SIG-M5 treated with dmso at 0.1 percent for 504 hours (cell line): ENCODE data around the gene NUP42.
A peak's percentile ranks its signal among the peaks of the same experiment; 100 is the strongest.
"Not testable (repeated sequence)": the region's sequence is repeated elsewhere in the genome, so short reads cannot be mapped to it uniquely, and the experiment has no call there.

Experiments
- DNase-seq: peaks from one replicate; lab custom pipeline; 2025; ENCODE audit not compliant: unreplicated experiment; lab: John Stamatoyannopoulos, UW

Gene NUP42

DNA sequence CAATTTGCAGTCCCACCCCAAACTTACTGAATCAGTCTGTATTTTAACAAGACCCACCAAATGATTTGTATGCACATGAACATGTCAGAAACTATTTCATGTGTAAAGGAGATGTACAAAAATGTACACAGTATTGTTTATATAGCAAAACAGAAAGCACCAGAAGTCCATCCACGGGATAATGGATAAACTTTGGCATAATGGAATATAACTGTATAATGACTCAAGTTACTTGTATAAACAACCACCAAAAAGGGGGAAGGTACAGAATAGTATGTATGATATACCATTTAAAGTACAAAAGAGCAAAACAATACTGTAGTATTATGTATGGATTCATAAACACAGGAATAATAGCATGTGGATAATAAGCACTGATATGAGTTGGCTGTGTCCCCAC lies 22.4 kb downstream of the NUP42 start:
- DNase-seq, result no peak

DNA sequence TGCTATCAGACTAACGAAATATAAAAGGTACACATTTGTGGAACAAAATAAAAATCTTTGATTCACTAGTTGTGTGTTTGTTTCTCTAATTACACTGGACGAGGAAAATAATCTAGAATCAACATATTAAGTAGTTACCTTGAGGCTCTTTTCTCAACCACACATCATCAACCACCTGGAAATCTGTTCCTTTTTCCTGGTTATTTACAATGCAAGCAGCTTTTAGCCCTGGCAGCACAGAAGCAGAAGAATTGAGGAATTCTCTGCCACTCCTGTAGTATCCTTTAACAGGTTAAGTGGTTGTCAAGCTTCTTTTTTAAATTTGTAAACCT lies 23.7 kb downstream of the NUP42 start:
- no peak for DNase-seq

DNA sequence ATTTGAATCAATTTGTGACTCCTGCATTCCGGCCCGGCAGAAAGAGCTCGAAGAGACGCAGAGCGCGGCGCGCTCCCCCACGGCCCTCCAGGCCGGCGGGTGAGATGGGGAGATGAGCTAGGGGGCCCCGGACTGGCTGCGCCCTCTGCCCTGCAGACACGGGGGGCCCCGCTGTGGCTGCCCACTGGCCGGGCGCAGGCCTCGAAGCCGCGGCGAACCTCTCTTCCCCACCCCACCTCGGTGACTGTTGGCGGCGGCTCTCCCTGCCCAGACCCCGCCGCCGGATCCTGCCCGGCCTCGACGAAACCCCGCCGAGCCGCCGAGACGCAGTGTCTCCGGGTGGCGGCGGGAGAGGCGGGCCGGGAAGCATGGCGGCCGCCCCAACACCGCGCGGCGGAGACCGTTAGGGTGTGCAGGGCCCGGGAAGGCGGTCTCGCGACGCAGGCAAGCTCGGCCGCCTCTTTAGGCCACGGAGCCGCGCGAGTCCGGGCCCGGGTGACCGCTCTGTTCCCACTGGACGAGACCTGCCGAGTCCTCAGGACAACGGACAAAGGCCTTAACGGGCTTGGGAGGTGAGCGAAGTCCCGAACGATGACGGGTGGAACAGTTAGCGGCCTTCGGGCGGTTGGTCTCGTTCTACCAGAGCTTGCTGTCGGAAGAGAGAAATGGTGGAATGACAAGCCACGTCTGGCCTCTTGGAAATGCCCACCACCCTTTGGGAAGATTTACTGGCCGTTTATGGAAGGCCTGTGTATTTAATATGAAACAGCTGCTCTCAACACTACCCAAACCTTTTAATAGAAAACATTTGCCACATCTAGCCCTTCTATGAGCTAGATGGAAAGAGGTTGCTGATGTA lies 24.3 kb downstream of the NUP42 start:
- no peak for DNase-seq

DNA sequence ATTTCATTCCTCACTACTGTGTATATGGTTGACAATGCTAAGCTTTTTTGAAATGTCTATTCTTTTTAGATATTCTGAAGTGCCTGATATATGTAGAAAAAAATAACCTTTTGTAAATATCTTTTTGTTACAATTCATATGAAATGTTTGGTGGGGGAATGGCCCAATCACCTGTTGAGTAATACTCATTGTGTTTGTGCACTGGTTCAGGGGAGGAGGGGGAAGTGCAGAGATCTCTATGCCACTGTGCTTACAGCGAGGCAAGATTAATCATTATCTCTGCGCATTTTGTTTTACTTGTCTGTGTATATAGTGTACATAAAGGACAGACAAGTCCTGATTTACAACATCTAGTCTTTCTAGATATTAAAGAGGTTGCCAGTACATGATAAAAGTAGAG lies 25.2 kb downstream of the NUP42 start:
- DNase-seq, result peak; percentile 39

DNA sequence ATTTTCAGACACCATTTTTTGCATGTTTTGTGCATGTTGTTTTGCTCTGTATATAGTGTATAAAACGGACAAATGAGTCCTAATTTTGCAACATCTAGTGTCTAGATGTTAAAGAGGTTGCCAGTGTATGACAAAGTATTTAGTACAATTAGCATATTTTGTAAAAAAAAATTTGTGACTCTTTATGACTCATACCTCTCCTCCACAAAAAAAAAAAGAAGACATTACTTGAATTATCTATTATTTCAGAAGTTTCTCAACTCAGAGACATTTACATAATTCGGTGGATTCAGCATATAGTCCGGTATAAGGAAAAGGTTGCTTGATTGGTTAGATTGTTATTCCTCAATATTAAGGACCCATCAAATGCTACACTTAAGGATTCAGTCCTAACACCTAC lies 26.0 kb downstream of the NUP42 start:
- no peak for DNase-seq

DNA sequence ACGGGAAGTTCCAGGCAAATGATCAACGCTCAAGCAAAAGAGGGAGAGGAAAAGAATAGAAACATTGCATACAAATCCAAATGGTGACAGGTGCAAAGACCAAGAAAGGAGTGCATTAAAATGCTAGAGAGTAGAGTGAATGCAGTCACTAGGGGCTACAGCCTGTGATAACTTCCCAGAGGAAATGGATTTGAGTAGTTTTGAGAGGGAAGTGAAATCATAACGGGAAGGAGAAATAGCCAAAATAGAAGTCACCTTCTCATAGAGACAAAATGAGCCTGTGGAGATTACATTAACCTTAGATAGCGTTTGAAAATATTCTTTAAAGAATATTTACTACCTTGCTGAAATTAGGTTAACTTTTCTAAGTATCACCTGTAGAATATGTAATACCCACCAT lies 26.5 kb downstream of the NUP42 start:
- peak; percentile 22 for DNase-seq

DNA sequence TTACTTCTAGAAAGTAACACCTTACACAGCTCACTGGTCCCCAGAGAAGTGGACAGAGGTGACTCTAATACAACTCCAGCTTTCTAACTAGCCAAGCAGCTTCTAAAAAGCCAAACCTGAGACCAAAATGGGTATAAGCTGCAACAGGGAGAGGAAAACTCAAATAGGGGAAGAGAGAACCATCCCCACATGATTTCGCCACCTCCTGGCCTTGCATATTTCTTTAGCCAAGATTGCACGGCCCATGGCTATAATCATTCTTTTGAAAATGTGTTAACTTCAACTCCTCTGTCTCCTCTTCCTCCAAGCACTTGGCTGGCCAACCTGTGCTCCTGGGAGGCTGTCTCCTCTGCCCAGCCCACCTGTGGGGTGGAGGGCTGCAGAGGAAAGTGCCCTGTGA lies 28.7 kb downstream of the NUP42 start:
- peak; percentile 48 for DNase-seq

DNA sequence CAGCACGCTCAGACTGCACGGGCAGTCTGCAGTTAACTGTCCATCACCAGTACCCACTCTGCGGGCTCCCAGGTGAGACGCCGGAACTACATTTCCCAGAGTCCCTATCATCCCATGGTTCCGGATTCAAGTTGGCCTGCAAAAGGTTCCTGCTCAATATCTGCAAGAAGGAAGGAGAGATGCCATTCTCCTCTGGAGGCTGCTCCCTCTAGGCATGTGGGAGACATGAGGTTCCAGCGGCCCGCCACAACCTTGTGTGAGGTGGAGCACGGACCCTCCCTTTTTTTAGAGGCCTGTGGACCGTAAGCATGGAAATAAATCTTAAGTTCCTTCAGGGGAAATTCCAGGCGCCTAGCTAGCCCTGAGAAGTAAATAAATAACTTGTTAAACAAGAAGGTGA lies 29.7 kb downstream of the NUP42 start:
- DNase-seq, result no peak

DNA sequence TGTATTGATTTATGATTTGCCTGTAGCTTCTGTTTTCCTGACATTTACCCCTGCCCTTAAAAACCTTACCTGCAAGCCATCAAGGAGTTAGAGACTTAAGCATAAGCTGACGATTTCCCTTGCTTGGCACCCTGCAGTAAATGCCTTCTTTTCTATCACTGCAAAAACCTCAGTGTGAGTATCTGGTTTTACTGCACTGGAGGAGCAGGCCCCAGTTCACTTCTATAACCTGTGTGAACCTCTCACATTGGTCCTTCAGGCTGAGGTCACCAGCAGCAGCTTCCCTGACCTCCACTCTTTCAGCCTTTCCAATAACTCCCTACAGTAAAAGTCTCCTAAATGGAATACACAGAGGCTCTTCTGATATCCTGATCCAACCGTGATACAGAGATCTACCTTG lies 30.5 kb downstream of the NUP42 start:
- DNase-seq, result no peak

DNA sequence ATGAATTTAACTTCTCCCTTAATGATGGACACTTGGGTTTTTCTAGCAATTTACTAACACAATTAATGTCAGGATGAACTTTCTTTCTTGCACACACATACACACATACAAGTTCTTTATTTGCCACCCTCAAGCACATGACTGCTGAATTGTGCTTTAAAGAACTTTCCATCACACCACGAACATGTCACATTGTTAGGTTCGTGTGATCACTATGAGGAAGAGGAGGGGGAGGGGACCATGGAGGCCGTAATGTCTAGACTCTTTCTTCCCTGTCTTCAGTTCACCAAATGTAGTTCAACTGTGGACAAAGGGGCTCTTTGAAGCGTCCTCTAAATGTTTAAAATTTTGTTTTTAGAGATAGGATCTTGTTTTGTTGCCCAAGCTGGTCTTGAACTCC lies 31.0 kb downstream of the NUP42 start:
- DNase-seq, result no peak

DNA sequence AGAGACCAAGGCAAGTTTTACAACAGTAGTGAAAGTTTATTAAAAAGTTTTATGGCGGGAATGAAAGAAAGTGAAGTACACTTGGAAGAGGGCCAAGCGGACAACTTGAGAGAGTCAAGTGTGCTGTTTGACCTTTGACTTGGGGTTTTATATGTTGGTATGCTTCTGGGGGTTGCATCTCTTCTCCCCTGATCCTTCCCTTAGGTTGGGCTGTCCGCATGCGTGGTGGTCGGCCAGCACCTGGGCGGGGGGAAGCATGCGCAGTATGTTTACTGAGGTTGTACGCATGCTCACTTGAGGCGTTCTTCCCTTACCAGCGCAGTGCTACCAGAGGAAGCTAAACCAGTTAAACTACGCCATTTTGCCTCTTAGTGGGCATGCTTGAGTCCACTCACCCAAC lies 31.9 kb downstream of the NUP42 start:
- no peak for DNase-seq

DNA sequence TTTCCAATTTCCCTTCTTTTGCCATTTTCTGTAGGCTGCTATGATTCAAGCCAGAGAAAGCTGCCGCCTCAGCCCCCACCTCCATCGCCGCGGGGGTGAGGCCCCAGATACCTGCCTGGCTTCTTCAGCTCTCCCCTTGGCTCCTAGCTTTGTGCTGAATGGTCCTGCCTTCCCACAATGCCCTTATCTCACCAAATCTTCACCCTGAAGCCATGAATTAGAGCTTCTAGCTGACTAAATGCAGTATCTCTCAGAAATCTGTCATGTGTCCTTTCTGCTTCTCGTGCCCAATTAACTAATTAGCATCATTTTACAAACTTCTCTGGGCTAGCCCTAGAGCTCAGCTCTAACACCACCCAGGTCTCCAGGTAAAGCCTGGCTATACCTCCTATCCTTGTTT lies 32.6 kb downstream of the NUP42 start:
- DNase-seq, result no peak

DNA sequence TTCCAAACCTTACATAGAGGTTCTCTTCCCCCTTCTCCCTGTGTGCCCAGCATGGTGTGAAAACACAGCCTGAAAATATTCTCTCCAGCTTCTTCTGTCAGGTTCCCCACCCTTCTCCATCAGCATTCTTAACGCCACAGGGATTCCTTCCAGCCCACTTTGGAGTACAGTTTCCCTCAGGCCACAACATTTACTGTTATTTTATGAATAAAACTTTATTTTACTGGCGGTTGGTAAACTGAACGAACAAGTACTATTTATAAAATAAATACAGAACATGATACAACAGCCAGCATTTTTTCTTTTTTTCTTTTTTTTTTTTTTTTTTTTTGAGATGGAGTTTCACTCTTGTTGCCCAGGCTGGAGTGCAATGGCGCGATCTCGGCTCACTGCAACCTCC lies 33.1 kb downstream of the NUP42 start:
- DNase-seq, result no peak

DNA sequence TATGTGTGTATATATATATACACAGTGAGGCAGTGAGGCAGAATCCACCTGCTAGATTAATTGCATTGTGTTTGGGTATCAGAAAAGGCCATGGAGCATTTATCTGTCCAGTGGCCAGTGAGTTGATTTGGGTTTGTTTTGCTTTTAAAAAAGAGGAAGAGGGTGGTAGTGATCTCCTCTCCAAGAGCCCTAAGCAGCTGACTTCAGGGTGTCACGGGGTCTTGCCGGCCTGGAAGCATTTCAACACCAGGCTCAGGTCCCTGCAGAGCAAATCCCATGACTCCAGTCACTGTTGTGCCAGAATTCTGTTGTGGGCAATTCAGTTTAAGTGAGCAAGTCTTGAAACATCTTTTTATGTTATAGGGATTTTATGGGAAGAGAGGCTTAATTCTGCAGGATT lies 34.2 kb downstream of the NUP42 start:
- DNase-seq, result peak; percentile 66

DNA sequence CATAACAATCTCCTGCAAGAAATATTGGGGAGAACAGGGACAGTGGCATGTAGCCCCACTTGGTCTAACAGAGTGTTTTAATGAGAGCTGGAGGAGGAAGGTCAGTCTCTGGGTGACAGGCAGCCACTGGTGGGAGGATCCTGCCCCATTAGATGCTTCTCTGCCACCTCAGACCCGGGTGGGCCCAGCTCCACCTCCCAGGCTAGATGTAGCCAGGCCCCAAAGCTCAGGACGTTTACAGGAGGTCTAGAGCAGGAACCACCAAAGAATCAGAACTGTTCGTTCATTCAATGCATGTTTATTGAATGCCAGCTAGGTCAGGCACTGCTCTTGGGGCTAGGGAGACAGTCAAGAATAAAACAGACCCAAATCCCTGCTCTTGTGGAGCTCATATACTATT lies 36.3 kb downstream of the NUP42 start:
- DNase-seq, result no peak

DNA sequence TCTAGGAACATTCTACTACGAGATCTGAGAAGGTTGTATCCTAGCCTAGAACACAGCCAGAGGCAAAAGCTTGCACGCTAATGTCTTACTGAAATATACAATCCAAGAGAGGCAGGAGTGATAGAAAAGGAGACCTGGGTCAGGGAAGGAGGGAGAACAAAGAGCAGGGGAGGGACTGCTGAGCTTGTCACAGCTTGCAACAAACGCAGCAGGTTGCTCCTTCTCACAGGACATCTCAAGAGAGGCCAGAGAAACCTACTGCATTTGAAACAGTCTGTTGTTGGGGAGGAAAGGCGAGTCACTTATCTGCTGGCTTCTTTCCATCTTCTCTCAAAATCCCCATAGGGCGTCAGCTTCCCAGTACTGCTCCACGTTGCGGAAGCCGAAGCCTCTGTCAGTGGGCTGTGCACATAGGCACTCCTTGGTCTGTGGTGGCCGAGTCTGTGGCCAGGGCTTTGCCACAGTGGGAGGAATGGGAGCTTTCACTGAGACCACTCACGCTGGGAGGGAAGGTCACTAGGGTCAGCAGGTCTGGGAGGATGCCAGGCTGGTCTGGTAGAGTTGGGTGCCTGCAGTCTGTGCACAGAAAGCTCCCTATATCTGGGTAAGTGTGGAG lies 39.0 kb downstream of the NUP42 start:
- DNase-seq, result no peak

DNA sequence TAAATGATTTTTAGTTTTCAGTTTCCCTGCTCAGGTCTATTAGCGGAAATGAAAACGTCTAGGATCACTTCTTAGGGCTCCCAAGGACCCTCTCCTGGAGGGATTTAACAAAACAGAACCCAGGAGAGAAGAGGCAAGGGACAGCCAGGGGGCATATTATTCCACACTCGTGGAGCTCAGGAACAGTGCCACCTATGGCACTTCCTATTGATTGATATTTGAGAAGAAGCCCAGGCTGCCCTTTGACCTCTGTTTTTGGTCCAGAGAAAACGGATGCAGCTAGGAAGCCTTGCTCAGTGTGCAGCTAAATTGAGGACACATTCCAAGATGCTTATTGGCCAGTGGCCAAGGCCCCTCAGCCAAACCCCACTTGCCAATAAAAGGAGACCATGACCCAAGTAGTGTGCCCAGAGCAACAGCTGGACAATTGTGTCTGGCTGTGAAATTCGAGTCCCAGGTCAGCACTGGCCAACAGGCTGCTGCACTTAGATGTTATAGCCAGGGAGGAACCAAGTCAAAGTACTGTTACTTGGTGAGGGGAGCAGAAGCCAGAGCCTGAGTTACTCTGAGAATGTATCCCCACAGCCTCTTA lies 40.7 kb downstream of the NUP42 start:
- no peak for DNase-seq

DNA sequence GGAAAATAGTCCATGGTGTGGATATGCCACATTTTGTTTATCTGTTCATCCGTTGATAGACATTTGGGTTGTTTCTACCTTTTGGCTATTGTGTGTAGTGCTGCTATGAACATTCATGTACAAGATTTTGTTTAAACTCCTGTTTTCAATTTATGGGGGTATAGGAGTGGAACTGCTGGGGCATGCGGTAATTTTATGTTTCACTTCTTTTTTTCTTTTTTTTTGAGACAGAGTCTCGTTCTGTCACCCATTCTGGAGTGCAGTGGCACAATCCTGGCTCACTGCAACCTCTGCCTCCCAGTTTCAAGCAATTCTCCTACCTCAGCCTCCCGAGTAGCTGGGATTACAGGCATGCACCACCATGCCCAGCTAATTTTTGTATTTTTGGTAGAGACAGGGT lies 42.5 kb downstream of the NUP42 start:
- DNase-seq, result not testable (repeated sequence)

DNA sequence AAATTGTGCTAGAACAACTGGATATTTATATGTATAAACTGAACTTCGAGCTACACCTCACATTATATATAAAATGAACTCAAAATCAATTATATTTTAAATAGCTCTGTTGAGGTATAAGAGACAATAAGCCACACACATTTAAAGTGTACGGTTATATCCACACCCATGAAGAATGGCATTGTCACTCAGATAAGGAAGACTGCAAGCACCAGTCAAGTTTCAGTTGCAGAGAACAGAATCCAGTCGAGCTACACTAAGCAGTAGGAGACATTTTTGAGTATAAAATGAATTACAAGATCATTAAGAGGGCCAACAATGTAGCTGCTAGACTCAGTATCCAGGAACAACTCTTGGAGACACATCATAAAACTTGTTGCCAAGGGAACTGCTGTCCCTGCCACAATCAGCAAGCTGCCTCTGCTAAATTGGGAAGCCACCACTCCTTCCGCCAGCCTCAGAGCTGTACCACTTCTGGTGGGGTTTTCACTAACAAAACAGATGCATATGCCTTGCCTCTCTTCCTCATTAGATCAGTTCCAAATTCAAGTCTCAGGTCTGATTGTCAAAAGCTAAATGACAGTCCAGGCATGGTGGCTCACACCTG lies 45.1 kb downstream of the NUP42 start:
- DNase-seq, result no peak

DNA sequence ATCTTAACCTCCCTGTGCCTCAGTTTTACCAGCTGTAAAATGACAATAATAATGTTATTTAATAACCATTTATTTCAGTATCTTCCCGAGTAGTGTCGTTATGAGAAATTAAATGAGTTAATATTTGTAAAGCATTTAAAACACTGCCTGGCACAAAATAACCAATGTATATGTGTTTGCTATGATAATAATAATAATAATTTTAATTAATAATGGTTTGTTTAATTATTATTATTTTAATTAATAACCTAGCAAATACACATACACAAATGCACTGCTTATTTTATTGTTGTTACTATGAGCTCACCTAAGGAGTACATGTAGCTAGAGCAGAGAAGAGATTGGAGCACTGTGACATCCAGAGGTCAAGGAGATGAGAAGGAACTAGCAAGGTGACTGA lies 46.6 kb downstream of the NUP42 start:
- DNase-seq, result no peak

DNA sequence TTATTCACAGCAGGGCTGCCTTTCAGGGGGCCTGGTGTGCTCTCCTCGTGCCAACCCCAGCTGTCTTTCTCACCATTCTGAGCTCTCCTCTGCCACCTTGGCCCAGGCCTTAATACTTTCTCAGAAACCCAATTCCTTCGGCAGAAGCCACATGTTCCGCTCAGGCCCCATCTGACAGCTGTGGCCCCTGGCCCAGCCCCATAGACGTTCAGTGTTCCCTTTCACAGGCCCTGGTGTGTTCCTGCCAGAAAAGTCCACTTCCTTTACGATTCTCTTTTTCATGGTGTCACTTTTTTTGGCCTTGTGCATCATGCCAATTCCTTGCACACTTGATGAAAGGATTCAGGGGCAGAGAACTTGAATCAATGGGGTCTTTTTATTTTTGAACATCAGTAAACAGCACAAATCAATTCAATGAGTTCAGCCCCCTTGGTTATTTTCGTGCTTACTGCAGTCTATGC lies 48.8 kb downstream of the NUP42 start:
- DNase-seq, result no peak

DNA sequence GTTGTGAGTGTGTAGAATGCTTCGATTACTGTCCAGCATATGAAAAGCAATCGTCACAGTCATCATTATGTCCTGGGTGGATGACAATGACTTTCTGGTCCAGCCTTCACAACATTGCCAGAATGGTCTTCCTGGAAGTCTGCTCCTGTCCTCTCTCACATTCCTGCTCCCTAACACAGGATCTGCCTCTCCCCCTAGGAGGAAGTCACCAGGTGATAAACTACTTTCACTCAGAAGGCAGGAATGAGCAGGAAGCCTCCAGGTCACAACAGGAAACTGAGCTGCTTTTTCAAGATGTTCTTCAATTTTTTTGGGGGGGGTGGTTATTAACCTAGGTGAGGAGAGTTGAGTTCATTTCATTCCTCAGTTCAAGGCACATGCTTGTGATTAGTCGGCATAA lies 51.1 kb downstream of the NUP42 start:
- no peak for DNase-seq
